NT2/D1 (cell line): ENCODE results near the gene KRTAP26-1.

Experiments used
- DNase-seq: peaks from one replicate; pipeline ENCODE4 v3.0.0-alpha.2; 2011; ENCODE audit warnings: low read depth, low spot score
- H3K27me3 ChIP-seq: 2 replicates; pipeline ENCODE4 v1.6.0; 2011; ENCODE audit warnings: mild to moderate bottlenecking; ENCODE audit not compliant: insufficient read length, insufficient read depth
- H3K36me3 ChIP-seq: 2 replicates; pipeline ENCODE4 v1.6.1; 2011; ENCODE audit warnings: mild to moderate bottlenecking, low read length, mixed read lengths; ENCODE audit not compliant: insufficient read depth, insufficient read length
- H3K4me1 ChIP-seq: 2 replicates; pipeline ENCODE4 v1.5.1; 2011; ENCODE audit not compliant: insufficient read depth, insufficient read length
- H3K4me3 ChIP-seq: 2 replicates; pipeline ENCODE4 v1.5.1; 2011; ENCODE audit warnings: low read depth; ENCODE audit not compliant: insufficient read length
- H3K9ac ChIP-seq: 2 replicates; pipeline ENCODE4 v1.6.0; 2011; ENCODE audit warnings: low read depth; ENCODE audit not compliant: insufficient read length
- H3K9me3 ChIP-seq: 2 replicates; pipeline ENCODE4 v1.5.1; 2011; ENCODE audit warnings: mild to moderate bottlenecking, low read length; ENCODE audit not compliant: insufficient read depth
- SUZ12 ChIP-seq: IDR thresholded peaks from 2 replicates; pipeline ENCODE4 v1.6.1; 2011; ENCODE audit not compliant: insufficient read length, insufficient read depth; ENCODE audit errors: extremely low read depth
- YY1 ChIP-seq: IDR thresholded peaks from 2 replicates; pipeline ENCODE4 v1.6.1; 2011; ENCODE audit not compliant: insufficient read length, insufficient read depth
- ZNF274 ChIP-seq: IDR thresholded peaks from 2 replicates; pipeline ENCODE4 v1.6.1; 2011; ENCODE audit warnings: mild to moderate bottlenecking, low read depth, low read length

The KRTAP26-1 gene

DNA sequence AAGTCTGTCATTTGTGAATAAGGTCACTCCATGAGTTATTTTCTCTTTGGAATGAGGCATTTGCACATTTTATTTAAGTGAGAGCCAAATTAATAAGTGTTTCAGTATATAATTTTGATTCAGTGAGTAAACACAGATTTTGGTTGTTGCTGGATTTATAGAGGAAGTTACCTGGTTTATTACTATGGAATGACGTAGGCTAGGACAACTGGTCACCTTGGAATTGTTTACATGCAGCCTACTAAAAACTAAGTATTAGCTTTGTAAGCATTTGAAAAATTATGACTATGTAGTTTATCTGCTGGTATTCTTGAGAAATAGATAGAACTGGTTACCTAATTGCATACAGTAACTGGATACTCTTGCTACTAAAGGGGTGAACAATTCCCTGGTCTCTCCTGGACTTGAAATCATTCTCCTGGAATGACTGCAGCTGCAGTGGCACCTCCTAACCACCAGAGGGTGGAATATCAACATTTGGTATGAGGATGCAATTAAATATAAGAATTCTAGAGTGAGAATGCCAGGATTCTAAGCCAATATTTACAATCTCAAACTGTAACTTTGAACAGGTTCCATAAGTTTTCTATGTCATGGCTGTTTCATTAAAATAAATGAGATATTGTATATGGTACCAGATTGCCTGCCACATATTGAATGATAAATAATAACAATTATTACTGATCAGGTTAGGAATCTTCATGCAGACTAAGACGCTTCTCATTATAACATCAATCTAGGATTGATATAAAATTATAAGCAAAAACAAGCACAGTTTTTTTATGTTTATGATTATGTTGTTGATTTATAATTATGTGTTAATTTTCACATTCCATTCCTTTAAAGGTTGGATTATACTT lies 20.8 kb upstream of the KRTAP26-1 start:
- no peaks in the 10 kb centered on the region for H3K9me3 ChIP-seq
- H3K4me1 ChIP-seq: no peaks in the 10 kb centered on the region
- H3K36me3 ChIP-seq: no peaks in the 10 kb centered on the region
- no peak overlapping the region for H3K9ac ChIP-seq
- DNase-seq: peak; percentile 46
- H3K27me3 ChIP-seq: no peaks in the 10 kb centered on the region
- TF ChIP-seq SUZ12 (no peak), YY1 (no peak), ZNF274 (no peak)
- H3K4me3 ChIP-seq: no peak overlapping the region

DNA sequence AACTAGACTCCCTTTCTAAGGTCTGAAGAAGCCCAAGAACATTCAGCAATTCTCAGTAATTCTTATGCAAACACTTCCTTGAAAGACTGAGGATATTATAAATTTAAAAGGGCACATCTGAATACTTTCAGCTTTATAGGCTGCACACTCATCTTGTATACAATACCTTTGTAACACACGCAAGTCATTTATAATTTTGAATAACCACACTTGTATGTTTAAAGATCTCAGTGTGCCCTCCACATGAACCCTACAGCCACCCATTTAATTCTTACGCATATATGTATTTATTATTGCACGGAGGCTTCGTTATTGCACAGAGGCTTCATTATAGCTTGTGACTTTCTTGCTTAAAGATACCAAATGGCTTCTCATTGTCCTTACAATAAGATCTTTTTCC lies 18.6 kb upstream of the KRTAP26-1 start:
- Histone ChIP-seq H3K36me3 (no peaks in the 10 kb centered on the region), H3K4me3 (no peak overlapping the region), H3K9ac (no peak overlapping the region), H3K4me1 (no peaks in the 10 kb centered on the region), H3K27me3 (no peaks in the 10 kb centered on the region), H3K9me3 (no peaks in the 10 kb centered on the region)
- DNase-seq: no peak
- no peak for TF ChIP-seq ZNF274
- TF ChIP-seq SUZ12: no peak
- no peak for TF ChIP-seq YY1

DNA sequence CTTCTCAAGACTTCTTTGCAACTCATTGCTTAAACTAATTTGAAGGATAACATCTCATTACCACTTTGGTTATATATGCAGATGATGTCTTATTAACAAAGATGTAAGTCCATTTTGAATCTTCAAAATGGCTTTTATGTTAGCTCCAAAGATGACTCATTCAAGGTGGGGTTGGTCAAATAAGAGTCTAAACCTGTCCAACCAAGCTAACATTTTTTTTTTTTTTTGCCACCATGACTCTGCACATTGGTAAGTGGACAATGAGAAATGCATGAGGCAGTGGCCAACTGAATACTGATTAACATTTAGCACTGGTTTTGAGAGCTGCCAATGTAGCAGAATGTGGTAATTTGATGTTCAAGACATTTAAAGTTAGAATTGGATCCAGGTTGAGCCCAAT lies 17.7 kb upstream of the KRTAP26-1 start:
- TF ChIP-seq ZNF274: no peak
- no peak for TF ChIP-seq YY1
- no peak for TF ChIP-seq SUZ12
- no peaks in the 10 kb centered on the region for H3K36me3 ChIP-seq
- DNase-seq: no peak
- no peaks in the 10 kb centered on the region for H3K4me1 ChIP-seq
- H3K4me3 ChIP-seq: no peak overlapping the region
- H3K9ac ChIP-seq: no peak overlapping the region
- no peaks in the 10 kb centered on the region for H3K9me3 ChIP-seq
- H3K27me3 ChIP-seq: no peaks in the 10 kb centered on the region

DNA sequence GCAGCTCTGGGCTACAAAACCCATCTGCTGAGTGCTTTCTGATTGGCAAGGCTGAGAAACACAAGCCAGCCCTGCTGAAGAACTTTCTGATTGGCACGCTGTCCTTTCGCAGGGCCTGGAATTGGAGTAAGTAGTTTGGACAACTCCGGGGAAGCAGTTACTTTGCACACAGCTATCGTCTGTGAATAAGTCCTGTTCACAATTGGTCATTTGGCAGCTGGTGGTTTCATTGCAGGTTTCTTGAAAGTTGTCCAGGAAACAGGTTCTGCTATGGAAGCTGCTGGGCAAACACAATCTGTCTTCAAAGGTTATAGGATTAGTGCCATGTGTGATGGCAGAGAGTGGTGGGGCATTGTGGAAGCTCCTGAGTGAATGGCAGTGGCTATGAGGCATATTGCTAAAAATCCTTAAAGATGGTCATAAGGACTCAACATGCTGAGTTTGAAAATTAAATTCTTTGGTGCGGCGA lies 17.2 kb upstream of the KRTAP26-1 start, which contains the start of gene KRTAP27-1:
Gene KRTAP27-1, minus strand, starts transcription at position 419 of the 469 bp plus-strand sequence. Its CDS starts 26 bp downstream, at position 393.
- Histone ChIP-seq H3K4me1 (no peaks in the 10 kb centered on the region), H3K9ac (no peak within 1 kb of the TSS), H3K4me3 (no peak within 1 kb of the TSS), H3K9me3 (no peaks in the 10 kb centered on the region), H3K27me3 (no peaks in the 10 kb centered on the region), H3K36me3 (no peaks in the 10 kb centered on the region)
- no peak for TF ChIP-seq SUZ12
- no peak for TF ChIP-seq ZNF274
- TF ChIP-seq YY1: no peak
- DNase-seq: no peak

DNA sequence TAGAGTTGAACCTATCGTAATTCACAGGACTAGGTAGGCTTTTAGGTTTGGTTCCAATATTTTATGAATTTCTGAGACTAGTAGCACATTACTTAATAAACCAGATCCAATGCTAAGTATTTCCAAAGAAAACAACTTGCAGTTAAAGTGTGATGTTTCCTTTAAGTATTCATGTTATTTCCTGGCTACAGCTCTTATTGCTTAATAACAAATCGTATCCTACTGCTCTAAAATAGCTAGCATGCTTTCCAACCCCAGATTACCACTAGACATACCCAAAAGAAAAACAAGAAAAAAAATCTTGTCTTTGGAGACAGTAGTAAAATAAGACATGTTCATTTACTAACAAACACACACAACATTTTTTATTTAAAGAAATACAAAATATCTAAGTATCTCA lies 16.5 kb upstream of the KRTAP26-1 start:
- no peak overlapping the region for H3K4me3 ChIP-seq
- no peaks in the 10 kb centered on the region for H3K27me3 ChIP-seq
- DNase-seq: no peak
- H3K4me1 ChIP-seq: no peaks in the 10 kb centered on the region
- no peaks in the 10 kb centered on the region for H3K36me3 ChIP-seq
- TF ChIP-seq YY1: no peak
- TF ChIP-seq ZNF274: no peak
- no peak for TF ChIP-seq SUZ12
- H3K9me3 ChIP-seq: no peaks in the 10 kb centered on the region
- no peak overlapping the region for H3K9ac ChIP-seq

DNA sequence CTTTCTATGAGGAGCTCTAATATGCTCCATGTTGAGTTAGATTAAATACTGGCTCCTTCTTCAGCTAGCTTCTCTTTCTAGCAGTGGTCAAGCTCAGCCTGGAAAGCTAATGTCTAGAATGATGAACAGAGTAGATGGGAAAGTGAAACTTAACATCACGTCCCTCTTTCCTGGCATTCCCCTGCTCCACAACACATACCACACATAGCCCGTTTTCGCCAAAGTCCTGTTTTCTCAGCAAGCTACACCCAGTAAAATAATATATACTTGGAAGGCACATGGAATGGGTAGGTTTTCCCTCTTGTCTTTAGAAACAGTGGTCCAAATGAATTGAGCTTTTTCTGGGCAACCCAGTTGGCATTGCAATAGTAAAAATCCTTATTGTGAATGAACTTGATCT lies 13.6 kb upstream of the KRTAP26-1 start:
- Histone ChIP-seq H3K9ac (no peak overlapping the region), H3K4me1 (no peaks in the 10 kb centered on the region), H3K36me3 (no peaks in the 10 kb centered on the region), H3K27me3 (no peaks in the 10 kb centered on the region), H3K9me3 (no peaks in the 10 kb centered on the region), H3K4me3 (no peak overlapping the region)
- DNase-seq: no peak
- no peak for TF ChIP-seq ZNF274
- TF ChIP-seq SUZ12: no peak
- no peak for TF ChIP-seq YY1

DNA sequence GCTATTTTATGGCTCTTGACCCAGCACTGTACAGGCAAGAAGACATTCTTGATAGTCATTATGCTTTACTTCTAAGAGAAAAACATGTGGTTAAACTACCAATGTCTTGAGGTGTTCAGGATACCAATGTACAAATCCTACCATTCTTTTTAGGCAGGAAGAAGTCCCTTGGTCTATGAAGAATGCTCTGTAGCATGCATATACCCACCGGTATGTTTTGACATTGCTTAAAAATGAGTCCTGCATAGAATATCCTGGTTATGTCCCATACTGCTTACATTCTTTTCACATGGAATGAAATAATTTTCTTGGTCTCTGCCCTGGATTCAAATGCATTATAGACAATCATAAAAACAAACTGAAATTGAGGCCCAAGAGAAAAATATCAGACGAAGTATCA lies 12.6 kb upstream of the KRTAP26-1 start:
- H3K4me3 ChIP-seq: no peak overlapping the region
- H3K27me3 ChIP-seq: no peaks in the 10 kb centered on the region
- no peak for TF ChIP-seq ZNF274
- TF ChIP-seq SUZ12: no peak
- TF ChIP-seq YY1: no peak
- H3K9me3 ChIP-seq: no peaks in the 10 kb centered on the region
- H3K36me3 ChIP-seq: no peaks in the 10 kb centered on the region
- H3K4me1 ChIP-seq: no peaks in the 10 kb centered on the region
- no peak for DNase-seq
- H3K9ac ChIP-seq: no peak overlapping the region
